ENCODE results near the gene KRT85.

GRCh38 chr12:52404951-52405350 lies 37.7 kb upstream of the KRT85 start:
- TF ChIP-seq REST (IDR thresholded peaks at IDR 0.05; ENCODE audit: insufficient read depth in 1 of 2, low read depth in 2 of 2, low read length in 2 of 2) (no peak), POLR2AphosphoS5 (IDR thresholded peaks at IDR 0.05; ENCODE audit: low read depth, low read length) (no peak), TAF1 (IDR thresholded peaks at IDR 0.05; ENCODE audit: borderline replicate concordance, insufficient read depth, low read length) (no peak), SIN3A (IDR thresholded peaks at IDR 0.05; ENCODE audit: borderline replicate concordance, insufficient read depth, low read length) (no peak)
